Measurements from ENCODE around the gene NOP16. TPM values are rescaled to one million over a fixed set of nuclear protein-coding genes. Genes with fewer than 3 reads are reported as not detected.

Gene NOP16
- total and polyA plus RNA-seq, 2 experiments from 2014 or later = 15.2 to 68.7 TPM

GRCh38 chr5:176353533-176353932 is 34.9 kb downstream of the NOP16 start:
- DNase-seq = no peak
- H3K9ac ChIP-seq = no peak overlapping the region
- peaks cover 68% of the 10 kb centered on the region; the same call in 1 of the 2 replicates for H3K36me3 ChIP-seq (ENCODE audit: low read depth)
- in situ Hi-C loops (cut with MboI) = no loop called here
- peaks cover 99% of the 10 kb centered on the region for H3K79me2 ChIP-seq (ENCODE audit: insufficient read depth)
- no peaks in the 10 kb centered on the region for H3K9me3 ChIP-seq (ENCODE audit: low read depth)
- no peak overlapping the region for H3K27ac ChIP-seq
- H3K9me2 ChIP-seq (ENCODE audit: insufficient read depth) = no peaks in the 10 kb centered on the region
- 95 to 98% methylated on average over 4 of the region's 4 CpGs for WGBS, 2 experiments (ENCODE audit: low coverage in 1 of 2, low lambda C conversion rate in 2 of 2, missing lambda C conversion rate in 2 of 2)
- H2AFZ ChIP-seq = no peak overlapping the region
- H3K27me3 ChIP-seq (replicated peaks; ENCODE audit: insufficient read depth) = no peaks in the 10 kb centered on the region
- H3K4me1 ChIP-seq (ENCODE audit: insufficient read depth) = no peaks in the 10 kb centered on the region
- no peak overlapping the region for H3K4me2 ChIP-seq (ENCODE audit: unreplicated experiment)
- TF ChIP-seq EZH2 (IDR thresholded peaks at IDR 0.05; ENCODE audit: insufficient read depth, poor library complexity, severe bottlenecking) (no peak), EZH2phosphoT487 (IDR thresholded peaks at IDR 0.05; ENCODE audit: insufficient read depth, low read depth) (no peak)
- no peaks in the 10 kb centered on the region for H3F3A ChIP-seq (ENCODE audit: insufficient read depth)
- no peak overlapping the region for H3K4me3 ChIP-seq
- H4K20me1 ChIP-seq (ENCODE audit: insufficient read depth) = peaks cover 18% of the 10 kb centered on the region; the same call in 1 of the 2 replicates

GRCh38 chr5:176352116-176352878 is 36.1 kb downstream of the NOP16 start:
- no peak for TF ChIP-seq EZH2phosphoT487 (IDR thresholded peaks at IDR 0.05; ENCODE audit: insufficient read depth, low read depth)
- TF ChIP-seq EZH2 (IDR thresholded peaks at IDR 0.05; ENCODE audit: insufficient read depth, poor library complexity, severe bottlenecking) = no peak
- no peak for DNase-seq
- Histone ChIP-seq H3K36me3 (ENCODE audit: low read depth) (peaks cover 71% of the 10 kb centered on the region; the same call in 1 of the 2 replicates), H3F3A (ENCODE audit: insufficient read depth) (no peaks in the 10 kb centered on the region), H3K9me3 (ENCODE audit: low read depth) (no peaks in the 10 kb centered on the region), H3K9me2 (ENCODE audit: insufficient read depth) (no peaks in the 10 kb centered on the region), H2AFZ (no peak overlapping the region), H3K27ac (no peak overlapping the region), H3K27me3 (replicated peaks; ENCODE audit: insufficient read depth) (no peaks in the 10 kb centered on the region), H3K4me3 (no peak overlapping the region), H4K20me1 (ENCODE audit: insufficient read depth) (peaks cover 18% of the 10 kb centered on the region; the same call in 1 of the 2 replicates), H3K4me2 (ENCODE audit: unreplicated experiment) (no peak overlapping the region), H3K9ac (no peak overlapping the region), H3K4me1 (ENCODE audit: insufficient read depth) (no peaks in the 10 kb centered on the region), H3K79me2 (ENCODE audit: insufficient read depth) (peaks cover 87% of the 10 kb centered on the region)
- in situ Hi-C loops (cut with MboI) = no loop called here
- WGBS, 2 experiments (ENCODE audit: low coverage in 1 of 2, low lambda C conversion rate in 2 of 2, missing lambda C conversion rate in 2 of 2) = 89 to 91% methylated on average over 5 of the region's 5 CpGs

- H3K4me3 ChIP-seq = no peak overlapping the region
- H3K4me1 ChIP-seq (ENCODE audit: insufficient read depth) = no peaks in the 10 kb centered on the region
- H2AFZ ChIP-seq = no peak overlapping the region
- 0 out of 2 replicates have a peak, but pooled peaks cover 13% of the 10 kb centered on the region for H3F3A ChIP-seq (ENCODE audit: insufficient read depth)
- peaks cover 69% of the 10 kb centered on the region for H3K79me2 ChIP-seq (ENCODE audit: insufficient read depth)
- peaks cover 18% of the 10 kb centered on the region; the same call in 1 of the 2 replicates for H4K20me1 ChIP-seq (ENCODE audit: insufficient read depth)
- WGBS, 2 experiments (ENCODE audit: low coverage in 1 of 2, low lambda C conversion rate in 2 of 2, missing lambda C conversion rate in 2 of 2) = 96 to 97% methylated on average over 8 of the region's 8 CpGs
- no peaks in the 10 kb centered on the region for H3K9me3 ChIP-seq (ENCODE audit: low read depth)
- no peaks in the 10 kb centered on the region for H3K27me3 ChIP-seq (replicated peaks; ENCODE audit: insufficient read depth)
- in situ Hi-C loops (cut with MboI) = no loop called here
- H3K36me3 ChIP-seq (ENCODE audit: low read depth) = peaks cover 80% of the 10 kb centered on the region
- H3K4me2 ChIP-seq (ENCODE audit: unreplicated experiment) = no peak overlapping the region
- TF ChIP-seq EZH2 (IDR thresholded peaks at IDR 0.05; ENCODE audit: insufficient read depth, poor library complexity, severe bottlenecking) (no peak), EZH2phosphoT487 (IDR thresholded peaks at IDR 0.05; ENCODE audit: insufficient read depth, low read depth) (no peak)
- no peak overlapping the region for H3K27ac ChIP-seq
- H3K9ac ChIP-seq = no peak overlapping the region
- H3K9me2 ChIP-seq (ENCODE audit: insufficient read depth) = no peaks in the 10 kb centered on the region
- no peak for DNase-seq
Measured at GRCh38 chr5:176350416-176350815, 38.0 kb downstream of the NOP16 start.

GRCh38 chr5:176342766-176343458 is 45.5 kb downstream of the NOP16 start:
- Histone ChIP-seq H3K4me1 (ENCODE audit: insufficient read depth) (no peaks in the 10 kb centered on the region), H3K9me2 (ENCODE audit: insufficient read depth) (no peaks in the 10 kb centered on the region), H3K27me3 (replicated peaks; ENCODE audit: insufficient read depth) (no peaks in the 10 kb centered on the region), H4K20me1 (ENCODE audit: insufficient read depth) (no peaks in the 10 kb centered on the region), H2AFZ (no peak overlapping the region), H3K27ac (no peak overlapping the region), H3K4me3 (no peak overlapping the region), H3K4me2 (ENCODE audit: unreplicated experiment) (no peak overlapping the region), H3K36me3 (ENCODE audit: low read depth) (peaks cover 34% of the 10 kb centered on the region), H3K79me2 (ENCODE audit: insufficient read depth) (no peaks in the 10 kb centered on the region), H3K9me3 (ENCODE audit: low read depth) (no peaks in the 10 kb centered on the region), H3F3A (ENCODE audit: insufficient read depth) (peaks cover 36% of the 10 kb centered on the region), H3K9ac (no peak overlapping the region)
- in situ Hi-C loops (cut with MboI) = loop anchor here (25.0 kb wide), 1 partner anchor 606 kb away; no protein-coding TSS in a partner anchor
- WGBS, 2 experiments (ENCODE audit: low coverage in 1 of 2, low lambda C conversion rate in 2 of 2, missing lambda C conversion rate in 2 of 2) = 47 to 56% methylated on average over 2 of the region's 2 CpGs
- TF ChIP-seq EZH2phosphoT487 (IDR thresholded peaks at IDR 0.05; ENCODE audit: insufficient read depth, low read depth) (no peak), EZH2 (IDR thresholded peaks at IDR 0.05; ENCODE audit: insufficient read depth, poor library complexity, severe bottlenecking) (no peak)
- no peak for DNase-seq

Measured in GM23248 (cell line).